Ishikawa (cell line): ENCODE data around the gene PTGER4.

Experiments
- CEBPB ChIP-seq: IDR thresholded peaks from 2 replicates; pipeline ENCODE4 v1.6.1; 2012
- CREB1 ChIP-seq: IDR thresholded peaks from 2 replicates; pipeline ENCODE4 v1.6.1; 2012; ENCODE audit warnings: low read depth
- EGR1 ChIP-seq: IDR thresholded peaks from 2 replicates; pipeline ENCODE4 v1.6.1; 2012
- EP300 ChIP-seq: IDR thresholded peaks from 2 replicates; pipeline ENCODE4 v1.6.1; 2012; ENCODE audit warnings: borderline replicate concordance
- FOXM1 ChIP-seq: IDR thresholded peaks from 2 replicates; pipeline ENCODE4 v1.6.1; 2012; ENCODE audit warnings: low read depth, borderline replicate concordance
- NFIC ChIP-seq: IDR thresholded peaks from 2 replicates; pipeline ENCODE4 v1.6.1; 2012
- RAD21 ChIP-seq: IDR thresholded peaks from 2 replicates; pipeline ENCODE4 v1.6.1; 2012; ENCODE audit warnings: low read depth
- TAF1 ChIP-seq: IDR thresholded peaks from 2 replicates; pipeline ENCODE4 v1.6.1; 2012; ENCODE audit warnings: low read depth, mild to moderate bottlenecking
- TCF12 ChIP-seq: IDR thresholded peaks from 2 replicates; pipeline ENCODE4 v1.6.1; 2012; ENCODE audit warnings: low read depth
- TEAD4 ChIP-seq: IDR thresholded peaks from 2 replicates; pipeline ENCODE4 v1.6.1; 2012
- YY1 ChIP-seq: IDR thresholded peaks from 2 replicates; pipeline ENCODE4 v1.6.1; 2012; ENCODE audit warnings: low read depth
- ZBTB7A ChIP-seq: IDR thresholded peaks from 2 replicates; pipeline ENCODE4 v1.6.1; 2012; ENCODE audit warnings: low read depth
- TF ChIP-seq, protein P1 (sequence below): IDR thresholded peaks from 2 replicates; pipeline ENCODE4 v1.6.1; 2012; ENCODE audit warnings: low read depth, mild to moderate bottlenecking
- TF ChIP-seq, protein P2 (sequence below): IDR thresholded peaks from 2 replicates; pipeline ENCODE4 v1.6.1; 2012
- TF ChIP-seq, protein P3 (sequence below): IDR thresholded peaks from 2 replicates; pipeline ENCODE4 v1.6.1; 2012

Gene PTGER4

DNA sequence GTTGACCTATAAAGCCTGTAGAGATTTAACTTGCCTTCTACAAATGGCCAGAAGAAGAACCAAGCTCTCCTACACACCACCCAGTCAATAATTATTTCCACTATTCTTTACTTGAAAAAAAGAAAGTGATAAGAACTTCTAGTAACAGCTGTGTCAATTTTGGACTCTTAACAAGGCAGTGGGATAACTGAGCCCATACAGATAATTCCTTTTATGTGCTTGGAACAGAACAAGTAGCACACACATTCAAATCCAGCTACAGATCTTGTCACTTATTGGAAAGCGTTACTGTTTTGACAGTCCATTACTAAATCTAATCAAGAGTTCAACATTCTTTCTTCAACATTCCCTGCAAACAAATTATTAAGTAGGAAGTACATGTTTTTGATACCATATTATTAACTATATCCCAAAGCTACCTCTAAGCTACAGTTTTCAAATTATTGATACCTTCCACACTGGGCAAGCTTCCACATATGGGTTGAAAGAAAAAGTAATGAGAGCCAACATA is 6.3 kb downstream of the PTGER4 start:
- no peak for TF ChIP-seq EGR1
- no peak for TF ChIP-seq EP300
- TF ChIP-seq RAD21: no peak
- TF ChIP-seq CREB1: no peak
- TF ChIP-seq, protein P1, sequence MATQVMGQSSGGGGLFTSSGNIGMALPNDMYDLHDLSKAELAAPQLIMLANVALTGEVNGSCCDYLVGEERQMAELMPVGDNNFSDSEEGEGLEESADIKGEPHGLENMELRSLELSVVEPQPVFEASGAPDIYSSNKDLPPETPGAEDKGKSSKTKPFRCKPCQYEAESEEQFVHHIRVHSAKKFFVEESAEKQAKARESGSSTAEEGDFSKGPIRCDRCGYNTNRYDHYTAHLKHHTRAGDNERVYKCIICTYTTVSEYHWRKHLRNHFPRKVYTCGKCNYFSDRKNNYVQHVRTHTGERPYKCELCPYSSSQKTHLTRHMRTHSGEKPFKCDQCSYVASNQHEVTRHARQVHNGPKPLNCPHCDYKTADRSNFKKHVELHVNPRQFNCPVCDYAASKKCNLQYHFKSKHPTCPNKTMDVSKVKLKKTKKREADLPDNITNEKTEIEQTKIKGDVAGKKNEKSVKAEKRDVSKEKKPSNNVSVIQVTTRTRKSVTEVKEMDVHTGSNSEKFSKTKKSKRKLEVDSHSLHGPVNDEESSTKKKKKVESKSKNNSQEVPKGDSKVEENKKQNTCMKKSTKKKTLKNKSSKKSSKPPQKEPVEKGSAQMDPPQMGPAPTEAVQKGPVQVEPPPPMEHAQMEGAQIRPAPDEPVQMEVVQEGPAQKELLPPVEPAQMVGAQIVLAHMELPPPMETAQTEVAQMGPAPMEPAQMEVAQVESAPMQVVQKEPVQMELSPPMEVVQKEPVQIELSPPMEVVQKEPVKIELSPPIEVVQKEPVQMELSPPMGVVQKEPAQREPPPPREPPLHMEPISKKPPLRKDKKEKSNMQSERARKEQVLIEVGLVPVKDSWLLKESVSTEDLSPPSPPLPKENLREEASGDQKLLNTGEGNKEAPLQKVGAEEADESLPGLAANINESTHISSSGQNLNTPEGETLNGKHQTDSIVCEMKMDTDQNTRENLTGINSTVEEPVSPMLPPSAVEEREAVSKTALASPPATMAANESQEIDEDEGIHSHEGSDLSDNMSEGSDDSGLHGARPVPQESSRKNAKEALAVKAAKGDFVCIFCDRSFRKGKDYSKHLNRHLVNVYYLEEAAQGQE: no peak
- no peak for TF ChIP-seq TEAD4
- TF ChIP-seq TAF1: no peak
- no peak for TF ChIP-seq TCF12
- TF ChIP-seq ZBTB7A: no peak
- no peak for TF ChIP-seq YY1
- TF ChIP-seq FOXM1: no peak
- TF ChIP-seq CEBPB: no peak

DNA sequence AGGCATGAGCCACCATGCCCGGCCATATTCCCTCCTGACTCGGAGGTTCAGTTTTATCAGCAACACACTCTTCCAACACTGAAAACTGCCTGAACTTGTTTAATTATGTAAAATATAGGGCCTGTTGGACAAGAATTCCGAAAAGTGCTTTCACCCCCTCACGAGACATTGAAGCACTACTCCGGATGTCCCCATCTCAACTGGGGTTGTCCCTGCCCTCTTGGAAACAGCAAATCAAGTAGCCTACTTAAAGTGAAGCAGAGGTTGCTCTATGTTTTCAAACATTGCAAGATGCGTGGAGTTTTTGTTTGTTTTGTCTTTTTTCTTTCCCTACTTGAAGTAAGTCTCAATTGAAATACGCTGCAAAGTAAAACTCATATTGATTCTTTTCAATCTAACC is 7.6 kb downstream of the PTGER4 start:
- TF ChIP-seq TAF1 (no peak), EGR1 (no peak), NFIC (no peak), EP300 (no peak), TCF12 (no peak), CREB1 (no peak), RAD21 (no peak), ZBTB7A (no peak), CEBPB (no peak), YY1 (no peak), TEAD4 (no peak), FOXM1 (no peak)
- TF ChIP-seq, protein P1: no peak
- TF ChIP-seq, protein P2, sequence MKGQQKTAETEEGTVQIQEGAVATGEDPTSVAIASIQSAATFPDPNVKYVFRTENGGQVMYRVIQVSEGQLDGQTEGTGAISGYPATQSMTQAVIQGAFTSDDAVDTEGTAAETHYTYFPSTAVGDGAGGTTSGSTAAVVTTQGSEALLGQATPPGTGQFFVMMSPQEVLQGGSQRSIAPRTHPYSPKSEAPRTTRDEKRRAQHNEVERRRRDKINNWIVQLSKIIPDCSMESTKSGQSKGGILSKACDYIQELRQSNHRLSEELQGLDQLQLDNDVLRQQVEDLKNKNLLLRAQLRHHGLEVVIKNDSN: no peak
- TF ChIP-seq, protein P3, sequence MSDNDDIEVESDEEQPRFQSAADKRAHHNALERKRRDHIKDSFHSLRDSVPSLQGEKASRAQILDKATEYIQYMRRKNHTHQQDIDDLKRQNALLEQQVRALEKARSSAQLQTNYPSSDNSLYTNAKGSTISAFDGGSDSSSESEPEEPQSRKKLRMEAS: no peak

DNA sequence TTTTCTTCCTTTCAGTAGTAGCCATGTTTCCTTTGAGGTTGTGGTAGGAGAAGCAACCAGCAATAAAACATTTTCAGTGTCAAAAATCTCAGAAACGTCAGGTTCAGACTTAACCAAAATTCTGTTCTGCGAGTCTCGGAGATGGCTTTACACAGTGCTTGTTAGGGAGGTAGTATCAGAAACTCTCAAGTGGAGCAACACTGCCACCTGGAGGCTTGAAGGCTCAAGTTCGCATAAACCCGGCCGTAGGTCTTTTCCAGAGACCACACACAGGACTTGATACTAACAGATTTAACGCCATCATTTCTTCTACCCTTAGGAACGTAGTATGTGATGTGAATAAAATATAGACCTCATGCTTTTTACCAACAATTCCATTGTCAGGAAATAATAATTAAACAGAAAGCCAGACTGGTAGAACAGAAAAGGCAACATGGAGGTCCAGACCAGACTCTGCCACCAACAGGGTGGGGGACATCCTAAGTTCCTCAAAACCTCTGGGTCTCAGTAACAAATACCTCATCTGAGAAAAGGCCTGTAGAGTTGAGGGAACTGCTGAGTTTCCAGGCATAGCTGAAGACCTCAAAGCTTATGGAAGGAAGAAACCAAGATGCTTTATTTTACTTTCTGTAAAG is 8.5 kb downstream of the PTGER4 start:
- TF ChIP-seq TEAD4 (no peak), RAD21 (peak; percentile 96), EP300 (no peak)
- TF ChIP-seq, protein P2: no peak
- TF ChIP-seq, protein P3: no peak

DNA sequence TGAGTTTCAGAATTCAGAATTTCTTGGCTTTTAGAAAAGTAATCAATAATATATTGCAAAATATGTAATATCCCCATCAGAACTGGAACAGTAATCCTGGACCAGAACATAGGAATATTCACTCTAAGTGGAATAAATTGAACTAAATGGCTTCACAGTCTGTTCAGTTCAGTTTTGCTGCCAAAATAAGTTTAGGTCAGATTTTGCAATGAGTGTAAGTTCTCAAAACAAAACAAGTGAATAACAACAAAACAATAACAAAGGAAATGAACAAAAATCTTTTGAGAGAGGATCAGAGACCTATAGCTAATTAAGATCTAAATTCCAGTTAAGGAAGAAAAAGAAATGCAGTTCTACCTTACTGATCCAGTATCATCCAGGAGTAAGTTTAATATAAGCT is 9.3 kb downstream of the PTGER4 start:
- TF ChIP-seq TCF12 (no peak), TAF1 (no peak), CEBPB (no peak), NFIC (no peak), YY1 (no peak), EP300 (no peak), EGR1 (no peak), RAD21 (no peak), FOXM1 (no peak), CREB1 (no peak), ZBTB7A (no peak), TEAD4 (no peak)
- TF ChIP-seq, protein P1: no peak
- TF ChIP-seq, protein P2: no peak
- TF ChIP-seq, protein P3: no peak
